Epidermal melanocyte (primary cell): ENCODE results near the gene RETREG1.
"Not testable (repeated sequence)": the region's sequence is repeated elsewhere in the genome, so short reads cannot be mapped to it uniquely, and the experiment has no call there.

Experiments
- DNase-seq: peaks from one replicate; pipeline ENCODE4 v3.0.0; 2011; ENCODE audit warnings: low spot score; ENCODE audit not compliant: insufficient read length

Gene RETREG1

DNA sequence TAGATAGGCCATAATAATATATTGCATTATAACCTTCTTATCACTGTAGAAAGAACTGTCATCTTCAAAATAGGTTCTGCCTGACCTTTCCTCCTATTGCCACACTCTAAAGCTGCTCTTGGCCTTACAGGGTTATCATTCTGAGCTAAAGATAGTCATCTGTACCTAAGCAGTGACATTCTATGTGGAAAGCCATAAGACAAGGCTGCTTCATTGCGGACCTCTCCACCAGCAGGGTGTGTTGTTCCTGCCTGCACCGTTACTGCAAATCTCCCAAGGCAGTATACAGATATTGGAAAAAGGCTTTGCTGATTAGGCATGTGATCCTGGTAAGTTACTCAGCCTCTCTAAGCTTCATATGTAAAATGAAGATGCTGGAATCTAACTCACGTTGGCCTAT is 159.3 kb downstream of the RETREG1 start:
- DNase-seq, result no peak

DNA sequence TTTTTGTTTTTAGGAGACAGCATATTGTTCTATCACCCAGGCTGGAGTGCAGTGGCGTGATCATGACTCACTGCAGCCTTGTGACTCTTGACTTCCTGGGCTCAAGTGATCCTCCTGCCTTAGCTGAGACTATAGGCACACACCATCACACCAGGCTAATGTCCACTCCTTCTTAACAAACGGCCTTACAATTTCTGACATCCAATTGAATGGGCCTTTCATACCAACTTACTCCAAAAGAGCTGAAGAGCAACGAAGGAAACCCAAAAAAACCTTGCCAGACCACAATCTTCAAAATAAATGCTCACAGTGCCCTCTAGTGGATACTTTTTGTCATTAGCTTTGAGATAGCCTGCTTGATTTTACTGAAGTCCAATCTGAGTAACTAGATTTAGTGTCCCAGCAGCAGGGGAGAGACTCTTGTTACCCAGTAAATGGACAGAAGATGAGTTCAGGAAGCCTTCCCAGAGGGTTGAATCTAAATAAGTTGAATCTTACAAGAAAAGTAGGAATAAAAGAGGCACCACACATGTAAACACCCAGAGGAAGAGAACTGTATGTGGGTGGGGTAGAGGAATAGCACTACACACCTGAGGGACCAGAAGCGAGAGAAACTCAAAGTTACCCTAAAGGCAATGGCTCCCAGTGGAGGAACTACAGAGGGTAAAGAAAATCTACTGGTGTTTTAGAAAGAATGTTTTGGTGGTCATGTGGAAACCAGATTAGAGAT is 160.5 kb downstream of the RETREG1 start:
- peak; percentile 41 for DNase-seq

DNA sequence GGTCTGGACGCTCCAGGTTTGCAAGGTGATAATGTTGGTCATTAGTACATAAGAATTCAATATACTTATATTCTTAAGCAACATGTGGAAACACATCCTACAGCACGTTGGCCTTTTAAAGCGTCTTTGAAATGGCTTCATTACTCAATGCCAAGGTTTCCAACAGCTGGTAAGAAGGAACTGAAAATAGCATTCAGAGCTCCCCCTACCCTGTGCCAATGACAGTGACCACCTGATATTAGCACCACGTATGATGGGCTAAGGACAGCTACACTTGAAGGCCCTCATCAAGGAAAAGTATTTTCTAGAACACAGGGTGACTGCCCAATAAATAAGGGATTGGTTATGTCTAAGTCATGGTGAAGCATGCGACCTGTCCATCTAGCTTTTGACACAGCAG is 161.1 kb downstream of the RETREG1 start:
- no peak for DNase-seq

DNA sequence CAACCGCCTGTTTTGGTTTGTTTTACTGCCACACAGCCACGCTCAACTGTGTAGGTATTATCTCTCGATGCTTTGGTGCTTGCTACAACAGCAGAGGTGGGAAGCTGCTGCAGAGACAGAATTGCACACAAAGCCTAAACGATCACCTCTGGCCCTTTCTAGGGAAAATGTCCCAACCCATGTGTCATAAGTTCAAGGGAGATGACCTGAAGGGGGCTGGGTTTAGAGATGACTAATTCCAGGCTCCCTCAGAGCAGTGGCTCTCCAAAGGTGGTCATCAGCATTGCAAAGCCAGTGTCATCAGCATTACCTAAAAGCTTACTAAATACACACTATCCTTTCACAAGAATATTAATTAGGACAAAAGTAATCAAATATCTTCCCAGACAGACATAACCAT is 162.1 kb downstream of the RETREG1 start:
- no peak for DNase-seq

DNA sequence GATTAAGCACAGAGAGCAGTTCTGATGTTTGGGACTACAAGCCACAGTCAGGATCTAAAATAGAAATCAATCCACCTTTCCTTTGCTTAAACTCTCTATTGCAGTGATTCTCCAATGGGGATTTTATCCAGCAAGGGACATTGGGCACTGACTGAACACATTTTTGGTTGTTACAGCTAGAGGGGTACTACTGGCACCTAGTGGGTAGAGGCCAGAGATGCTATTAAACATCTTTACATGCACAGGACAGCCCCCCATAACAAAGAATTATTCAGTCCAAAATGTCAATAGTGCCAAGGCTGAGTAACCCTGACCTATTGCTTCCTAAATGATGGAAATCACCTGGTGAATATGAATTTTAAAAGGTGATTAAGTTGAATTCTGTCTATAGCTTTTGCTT is 163.2 kb downstream of the RETREG1 start:
- no peak for DNase-seq

DNA sequence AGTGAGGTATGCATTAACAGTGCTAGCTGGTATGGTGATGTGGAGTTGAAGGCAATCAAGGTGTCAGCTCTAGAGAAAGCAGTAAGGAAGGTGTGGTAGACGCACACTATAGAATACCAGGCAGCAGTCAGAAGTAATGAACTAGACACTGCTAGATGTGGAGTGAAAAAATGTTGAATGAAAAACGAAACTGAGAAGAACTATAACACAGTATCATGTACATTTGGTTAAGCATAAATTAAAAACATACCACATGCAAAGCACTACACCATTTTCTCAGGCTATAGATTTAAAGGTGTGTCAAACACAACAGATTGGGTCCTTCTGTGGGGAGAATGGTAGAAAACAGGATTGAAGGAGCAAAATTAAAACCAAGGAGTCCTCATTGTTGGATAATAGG is 166.6 kb downstream of the RETREG1 start:
- DNase-seq, result no peak

DNA sequence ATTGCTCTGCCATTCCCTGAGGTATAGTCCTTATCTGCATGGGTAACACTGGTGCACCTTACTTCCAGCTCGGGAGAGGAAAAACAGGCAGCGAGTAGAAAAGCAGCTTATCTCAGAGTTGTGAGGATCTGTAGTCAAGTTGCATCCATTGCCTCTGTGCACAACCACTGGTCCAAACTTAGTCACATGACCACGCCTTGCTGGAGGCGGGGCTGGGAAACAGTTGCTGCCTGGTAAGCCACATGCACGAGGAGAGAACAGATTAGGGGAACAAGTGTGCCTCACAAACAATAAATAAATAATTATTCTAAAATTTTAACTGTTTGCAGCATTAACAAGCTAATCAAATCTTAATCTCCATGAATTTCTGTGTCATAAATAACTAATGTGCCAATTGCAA is 169.8 kb downstream of the RETREG1 start:
- no peak for DNase-seq

DNA sequence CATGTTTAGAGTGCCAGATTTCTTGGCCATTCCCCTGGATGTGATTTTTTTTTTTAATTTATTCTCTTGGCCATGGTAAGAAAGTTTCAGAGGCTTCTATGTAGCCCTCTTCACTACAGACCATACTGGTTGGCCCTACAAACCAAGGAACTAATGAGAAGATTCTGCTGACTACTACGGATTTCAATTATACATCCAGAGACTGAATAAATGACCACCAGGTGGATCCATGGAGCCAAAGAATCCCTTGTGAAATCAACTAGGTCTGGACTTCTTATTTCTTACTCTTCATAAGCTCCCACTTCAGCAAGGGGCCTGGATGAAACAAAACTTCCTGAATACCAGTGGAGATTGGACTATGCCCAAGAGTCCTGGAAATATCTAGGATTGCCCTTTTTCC is 178.8 kb downstream of the RETREG1 start:
- DNase-seq, result no peak

DNA sequence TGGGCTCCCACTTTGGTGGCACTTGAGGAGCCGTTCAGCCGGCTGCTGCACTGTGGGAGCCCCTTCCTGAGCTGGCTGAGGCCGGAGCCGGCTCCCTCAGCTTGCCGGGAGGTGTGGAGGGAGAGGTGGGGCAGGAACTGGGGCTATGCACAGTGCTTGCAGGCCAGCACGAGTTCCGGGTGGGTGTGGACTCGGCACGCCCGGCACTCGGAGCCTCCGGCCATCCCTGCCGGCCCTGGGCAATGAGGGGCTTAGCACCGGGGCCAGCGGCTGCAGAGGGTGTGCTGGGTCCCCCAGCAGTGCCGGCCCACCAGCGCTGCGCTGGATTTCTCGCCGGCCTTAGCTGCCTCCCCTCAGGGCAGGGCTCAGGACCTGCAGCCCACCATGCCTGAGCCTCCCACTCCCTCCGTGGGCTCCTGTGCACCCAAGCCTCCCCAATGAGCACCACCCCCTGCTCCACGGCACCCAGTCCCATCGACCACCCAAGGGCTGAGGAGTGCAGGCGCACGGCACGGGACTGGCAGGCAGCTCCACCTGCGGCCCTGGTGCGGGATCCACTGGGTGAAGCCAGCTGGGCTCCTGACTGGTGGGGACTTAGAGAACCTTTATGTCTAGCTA is 180.6 kb downstream of the RETREG1 start:
- DNase-seq, result not testable (repeated sequence)

DNA sequence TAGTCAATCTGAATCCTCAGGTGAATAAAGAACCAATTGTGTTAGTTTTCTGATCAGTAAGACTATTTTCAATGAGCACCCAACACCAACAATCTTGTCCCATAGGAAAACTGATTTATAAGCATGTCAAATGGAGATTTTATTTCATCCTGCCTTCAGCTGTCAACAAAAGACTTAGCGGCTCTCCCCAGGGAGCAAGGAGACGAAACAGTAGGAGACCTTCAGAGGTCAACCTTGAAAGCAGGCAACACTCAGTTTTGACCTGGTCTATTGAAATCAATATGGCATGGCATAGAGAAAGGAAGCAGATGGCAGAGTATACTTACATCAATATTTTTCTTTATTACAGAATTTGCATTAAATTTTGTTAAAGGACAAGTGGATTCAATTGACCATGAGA is 185.3 kb downstream of the RETREG1 start:
- DNase-seq, result no peak

DNA sequence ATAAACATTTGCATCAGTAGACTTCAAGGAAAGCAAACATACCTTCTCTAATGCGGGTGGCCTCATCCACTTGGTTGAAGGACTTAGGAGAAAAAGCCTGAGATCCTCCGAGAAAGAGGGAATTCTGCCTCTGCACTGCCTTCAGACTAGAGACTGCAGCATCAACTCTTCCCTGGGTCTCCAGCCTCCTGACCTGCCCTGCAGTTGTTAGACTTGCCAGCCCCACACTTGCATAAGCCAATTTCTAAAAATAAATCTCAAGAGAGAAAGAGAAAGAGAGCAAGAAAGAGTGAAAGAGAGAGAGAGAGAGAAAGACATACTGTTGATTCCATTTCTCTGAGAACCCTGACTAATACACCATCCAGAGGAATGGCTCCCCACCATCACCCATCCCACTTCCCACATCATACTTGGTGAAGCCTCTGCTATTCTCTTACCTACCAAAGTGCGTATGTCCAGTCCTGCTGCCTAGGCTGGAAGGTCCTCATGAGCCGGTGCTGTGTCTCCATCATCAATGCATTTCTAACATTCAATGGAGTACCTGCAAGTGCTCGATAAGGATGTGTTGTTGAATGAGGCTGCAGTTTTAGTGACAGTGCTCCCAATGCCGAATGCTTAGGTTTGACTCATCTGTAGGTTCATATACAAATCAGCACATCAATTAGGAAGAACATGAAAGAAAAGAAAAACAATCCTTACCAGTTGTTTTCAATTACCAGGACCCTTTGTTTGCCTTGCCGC is 186.3 kb downstream of the RETREG1 start:
- no peak for DNase-seq

DNA sequence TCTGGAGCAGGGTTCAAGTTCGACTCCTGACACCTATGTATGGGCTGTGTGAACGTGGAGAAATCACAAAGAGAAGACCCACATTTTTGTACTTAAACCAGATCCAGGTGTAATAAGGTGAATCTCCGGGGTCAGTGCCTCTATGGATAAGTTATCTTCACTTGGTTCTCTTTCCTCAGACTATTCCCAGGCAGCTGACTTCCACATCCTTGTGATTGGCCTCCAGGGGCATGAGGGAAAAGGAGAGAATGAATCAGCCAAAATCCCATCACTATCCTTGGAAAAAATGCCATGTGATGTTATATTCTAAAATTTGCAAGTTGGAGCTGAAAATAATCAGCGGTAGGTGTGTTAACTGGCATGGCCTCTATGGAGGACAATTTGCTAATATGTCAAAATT is 188.4 kb downstream of the RETREG1 start:
- DNase-seq, result no peak

DNA sequence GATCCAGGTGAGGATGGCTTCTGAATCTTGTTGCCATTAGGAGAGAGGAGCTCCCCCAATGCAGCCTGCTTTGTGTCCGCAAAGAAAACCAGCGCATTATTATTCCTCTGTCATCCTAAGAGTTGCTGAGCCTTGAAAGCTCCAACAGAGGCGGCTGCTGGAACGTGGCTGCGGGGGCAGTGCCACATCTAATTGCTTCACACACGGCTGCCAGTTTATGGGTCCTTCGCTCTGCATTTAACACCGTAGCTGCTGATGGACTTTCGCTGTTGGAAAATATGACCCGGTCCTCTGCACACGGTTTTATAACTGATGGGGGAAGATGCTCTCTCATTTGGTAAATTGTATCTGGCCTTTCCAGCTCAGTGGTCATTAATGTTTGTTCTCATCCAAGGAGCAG is 189.2 kb downstream of the RETREG1 start:
- no peak for DNase-seq
